SK-N-MC (cell line): Measurements from ENCODE around the gene OFD1.

ENCODE experiments used
- EZH2 ChIP-seq: fragments of 200-600 bp; sonication (generic); IDR thresholded peaks from one replicate; pipeline ENCODE4 v1.6.1; 2017; ENCODE audit warnings: antibody characterized with exemption
- POLR2AphosphoS5 ChIP-seq: IDR thresholded peaks from 2 replicates; pipeline ENCODE4 v1.6.1; 2012; ENCODE audit warnings: mild to moderate bottlenecking, low read depth, low read length, borderline replicate concordance

- no peak for TF ChIP-seq EZH2
- TF ChIP-seq POLR2AphosphoS5 = no peak
Measured at GRCh38 chrX:13805241-13805640, 70.7 kb downstream of the OFD1 start.
